SK-N-MC (cell line): ENCODE measurements around the gene GMPPA.

Source experiments
- EZH2 ChIP-seq: fragments of 200-600 bp; sonication (generic); IDR thresholded peaks from one replicate; pipeline ENCODE4 v1.6.1; 2017; ENCODE audit warnings: antibody characterized with exemption
- POLR2AphosphoS5 ChIP-seq: IDR thresholded peaks from 2 replicates; pipeline ENCODE4 v1.6.1; 2012; ENCODE audit warnings: mild to moderate bottlenecking, low read depth, low read length, borderline replicate concordance

GRCh38 chr2:219492575-219492974 is 6.1 kb upstream of the GMPPA start:
- TF ChIP-seq POLR2AphosphoS5, result no peak
- no peak for TF ChIP-seq EZH2
